NB4 (cell line): ENCODE data around the gene AMBP.

Source experiments
- POLR2A ChIP-seq: IDR thresholded peaks from 2 replicates; pipeline ENCODE4 v1.6.1; 2011; ENCODE audit warnings: mild to moderate bottlenecking; ENCODE audit not compliant: insufficient read length; ENCODE audit errors: extremely low read depth
- TF ChIP-seq, protein P1 (sequence below): IDR thresholded peaks from one replicate; pipeline ENCODE4 v1.5.1; 2012; ENCODE audit warnings: low read depth, low read length

DNA sequence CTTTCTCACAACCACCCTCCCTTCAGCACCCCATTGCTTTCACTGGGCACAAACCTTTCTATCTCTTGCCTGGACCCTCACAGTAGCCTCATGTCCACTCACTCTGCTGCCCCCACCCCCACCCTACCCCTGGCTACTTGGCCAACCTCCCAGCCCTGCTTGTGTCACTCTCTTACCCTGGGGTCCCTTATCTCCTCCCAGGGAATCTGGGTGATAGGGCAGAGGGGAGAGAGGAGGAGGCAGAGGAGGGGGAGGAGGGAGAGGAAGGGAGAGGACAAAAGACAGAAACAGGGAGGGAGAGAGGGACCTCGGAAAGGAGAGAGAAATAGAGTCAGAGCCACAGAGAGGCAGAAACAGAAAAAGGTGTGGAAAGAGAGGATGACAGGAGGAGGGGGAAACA is 46.0 kb upstream of the AMBP start:
- TF ChIP-seq, protein P1, sequence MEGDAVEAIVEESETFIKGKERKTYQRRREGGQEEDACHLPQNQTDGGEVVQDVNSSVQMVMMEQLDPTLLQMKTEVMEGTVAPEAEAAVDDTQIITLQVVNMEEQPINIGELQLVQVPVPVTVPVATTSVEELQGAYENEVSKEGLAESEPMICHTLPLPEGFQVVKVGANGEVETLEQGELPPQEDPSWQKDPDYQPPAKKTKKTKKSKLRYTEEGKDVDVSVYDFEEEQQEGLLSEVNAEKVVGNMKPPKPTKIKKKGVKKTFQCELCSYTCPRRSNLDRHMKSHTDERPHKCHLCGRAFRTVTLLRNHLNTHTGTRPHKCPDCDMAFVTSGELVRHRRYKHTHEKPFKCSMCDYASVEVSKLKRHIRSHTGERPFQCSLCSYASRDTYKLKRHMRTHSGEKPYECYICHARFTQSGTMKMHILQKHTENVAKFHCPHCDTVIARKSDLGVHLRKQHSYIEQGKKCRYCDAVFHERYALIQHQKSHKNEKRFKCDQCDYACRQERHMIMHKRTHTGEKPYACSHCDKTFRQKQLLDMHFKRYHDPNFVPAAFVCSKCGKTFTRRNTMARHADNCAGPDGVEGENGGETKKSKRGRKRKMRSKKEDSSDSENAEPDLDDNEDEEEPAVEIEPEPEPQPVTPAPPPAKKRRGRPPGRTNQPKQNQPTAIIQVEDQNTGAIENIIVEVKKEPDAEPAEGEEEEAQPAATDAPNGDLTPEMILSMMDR = no peak
- no peak for TF ChIP-seq POLR2A
